HG03066 (cell line): ENCODE results near the gene ANXA8.
"Not testable (repeated sequence)": the region's sequence is repeated elsewhere in the genome, so short reads cannot be mapped to it uniquely, and the experiment has no call there.

ENCODE experiments used
- ATAC-seq: cut with Tn5 transposase; IDR thresholded peaks from one replicate; pipeline ENCODE4 v1.9.1; 2021; ENCODE audit warnings: low read depth; ENCODE audit not compliant: unreplicated experiment

The ANXA8 gene, protein sequence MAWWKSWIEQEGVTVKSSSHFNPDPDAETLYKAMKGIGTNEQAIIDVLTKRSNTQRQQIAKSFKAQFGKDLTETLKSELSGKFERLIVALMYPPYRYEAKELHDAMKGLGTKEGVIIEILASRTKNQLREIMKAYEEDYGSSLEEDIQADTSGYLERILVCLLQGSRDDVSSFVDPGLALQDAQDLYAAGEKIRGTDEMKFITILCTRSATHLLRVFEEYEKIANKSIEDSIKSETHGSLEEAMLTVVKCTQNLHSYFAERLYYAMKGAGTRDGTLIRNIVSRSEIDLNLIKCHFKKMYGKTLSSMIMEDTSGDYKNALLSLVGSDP

DNA sequence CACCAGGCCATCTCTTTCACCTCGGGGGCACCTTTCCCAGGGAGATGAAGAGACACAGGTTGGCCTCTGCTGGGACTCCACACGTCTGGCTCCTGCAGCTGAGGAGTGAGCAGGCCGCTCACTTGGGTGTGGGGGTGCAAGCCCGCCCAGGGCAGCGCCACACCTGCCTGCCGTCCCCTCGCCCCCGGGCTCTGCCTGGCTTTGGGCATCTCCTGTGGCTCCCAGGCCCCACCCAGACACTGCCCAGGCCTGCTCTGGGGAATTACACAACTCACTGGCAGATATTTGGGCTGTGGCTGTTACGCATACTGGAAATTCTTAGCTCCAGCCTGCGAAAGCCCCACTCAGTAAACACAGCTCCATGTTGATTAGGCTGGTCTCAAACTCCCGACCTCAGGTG lies at the start of gene ANXA8:
Gene ANXA8, minus strand, starts transcription at position 193 of the 400 bp plus-strand sequence. Its CDS starts 182 bp downstream, at position 11.
- not testable (repeated sequence) for ATAC-seq

- ATAC-seq = not testable (repeated sequence)
Observed at GRCh38 chr10:47523475-47523874, 39.6 kb upstream of the ANXA8 start, which contains the start of gene AGAP9. AGAP9 (minus strand) TSS chr10:47523638; CDS start chr10:47523526, 112 bp downstream.

DNA sequence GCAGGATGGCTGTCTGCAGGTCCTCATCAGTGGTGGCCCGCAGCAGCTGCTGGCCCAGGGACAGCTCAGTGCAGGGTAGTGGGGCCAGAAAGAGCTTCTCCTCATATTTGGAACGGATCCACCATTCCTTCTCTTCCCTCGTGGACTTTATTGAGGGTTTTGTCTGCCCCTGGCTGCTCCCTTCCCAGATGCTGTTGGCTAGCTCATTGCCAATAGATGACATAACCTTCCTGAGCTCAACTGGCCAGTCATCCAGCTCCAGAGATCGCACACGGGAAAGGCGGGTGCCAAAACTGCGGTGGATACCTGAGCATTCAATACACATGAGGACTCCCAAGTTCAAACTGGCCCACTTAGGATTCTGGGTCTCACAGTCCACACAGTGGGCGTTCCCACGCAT lies 18.4 kb upstream of the ANXA8 start:
- not testable (repeated sequence) for ATAC-seq

GRCh38 chr10:47494226-47494625 lies 10.3 kb upstream of the ANXA8 start:
- not testable (repeated sequence) for ATAC-seq

DNA sequence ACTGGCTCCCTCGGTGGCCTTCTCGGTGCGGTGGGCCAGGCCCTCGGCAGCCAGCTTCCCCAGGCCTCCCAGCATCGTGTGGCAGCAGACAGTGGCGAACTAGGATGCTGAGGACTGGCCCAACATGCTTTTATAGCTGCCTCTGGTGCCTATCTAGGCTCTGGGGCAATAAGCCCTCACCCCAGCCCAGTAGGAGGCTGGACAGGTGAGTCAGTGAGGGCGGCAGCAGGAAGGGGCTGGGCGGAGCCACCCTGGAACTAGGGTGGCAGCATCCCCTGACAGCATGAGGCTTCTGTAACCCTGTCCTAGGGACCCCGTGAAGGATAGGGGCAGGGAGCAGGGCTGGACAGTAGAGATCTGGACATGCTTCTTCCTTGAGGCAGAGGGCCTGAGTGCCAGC lies 7.7 kb upstream of the ANXA8 start, which contains the start of gene FAM25G:
Gene FAM25G, minus strand, starts transcription at position 101 of the 400 bp plus-strand sequence. Its CDS starts 26 bp downstream, at position 75.
- ATAC-seq = not testable (repeated sequence)

DNA sequence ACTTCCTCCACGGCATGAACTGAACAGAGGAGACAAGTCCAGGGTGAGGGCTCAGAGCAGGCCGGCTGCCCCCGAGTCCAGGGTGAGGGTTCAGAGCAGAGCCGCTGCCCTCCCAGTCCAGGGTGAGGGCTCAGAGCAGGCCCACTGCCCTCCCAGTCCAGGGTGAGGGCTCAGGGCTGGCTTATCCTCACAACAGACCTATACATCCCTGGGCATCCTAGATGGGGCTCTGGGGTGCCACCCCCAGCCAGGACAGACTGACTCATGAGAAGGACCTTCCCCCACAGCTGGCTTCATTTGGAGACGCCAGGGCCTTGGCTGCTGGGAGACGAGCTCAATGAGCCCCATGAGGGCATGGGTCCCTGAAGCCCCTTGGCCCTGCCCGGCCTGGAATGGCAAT lies 5.7 kb upstream of the ANXA8 start:
- not testable (repeated sequence) for ATAC-seq

GRCh38 chr10:47485943-47486342 lies 2.0 kb upstream of the ANXA8 start:
- ATAC-seq = not testable (repeated sequence)

- ATAC-seq = not testable (repeated sequence)
Observed at GRCh38 chr10:47484786-47485185, 871 bp upstream of the ANXA8 start.

- not testable (repeated sequence) for ATAC-seq
Observed at GRCh38 chr10:47482367-47482766, 1.5 kb downstream of the ANXA8 start.

DNA sequence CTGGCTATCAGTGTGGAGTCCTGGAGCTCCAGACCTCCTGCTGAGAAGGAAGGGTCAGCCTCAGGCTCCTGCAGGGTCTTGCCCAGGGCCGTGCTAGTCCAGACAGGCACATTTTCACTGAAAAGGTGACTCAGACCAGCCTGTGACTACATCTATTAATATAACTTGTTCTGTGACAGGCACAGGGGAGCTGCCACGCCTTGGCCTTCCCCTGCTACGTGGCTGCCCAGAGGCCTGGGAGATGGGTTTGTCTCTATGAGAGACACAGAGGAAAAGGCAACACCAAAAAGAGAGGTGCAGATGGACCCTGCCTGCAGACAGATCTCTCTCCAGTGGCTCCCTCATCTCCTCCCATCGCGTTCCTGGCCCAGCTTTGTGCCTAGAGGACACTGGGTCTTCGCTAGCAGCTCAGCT lies 2.1 kb downstream of the ANXA8 start:
- ATAC-seq = not testable (repeated sequence)

DNA sequence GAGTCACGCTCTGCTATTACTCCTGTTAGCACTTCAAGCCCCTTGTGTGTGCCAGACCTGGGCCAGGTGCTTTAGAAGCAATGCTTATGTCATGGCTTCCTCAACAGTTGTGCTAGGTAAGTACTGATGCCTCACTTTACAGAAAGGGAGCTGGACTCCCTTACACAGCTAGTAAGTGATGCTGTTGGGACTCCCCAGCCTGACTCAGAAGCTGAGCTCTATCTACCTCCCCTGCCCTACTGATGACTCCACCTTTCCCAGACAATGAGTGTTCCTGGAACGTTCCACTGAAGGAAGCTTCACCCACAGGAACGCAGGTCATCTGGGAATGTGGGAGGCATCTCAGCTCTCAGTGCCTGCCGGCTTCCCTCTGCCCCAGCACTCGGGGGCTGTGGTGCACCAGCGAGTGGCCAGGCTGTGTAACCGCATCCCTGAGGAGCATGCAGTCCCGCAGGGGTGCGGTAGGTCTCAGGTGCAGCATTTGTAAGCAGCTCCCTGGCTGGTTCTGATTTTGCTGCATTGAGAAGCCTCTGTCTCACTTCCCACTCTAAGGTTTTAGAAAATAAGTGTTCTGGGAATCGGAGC lies 2.6 kb downstream of the ANXA8 start:
- ATAC-seq = not testable (repeated sequence)

- not testable (repeated sequence) for ATAC-seq
Observed at GRCh38 chr10:47480133-47480532, 3.8 kb downstream of the ANXA8 start.

- ATAC-seq = not testable (repeated sequence)
Observed at GRCh38 chr10:47478114-47478513, 5.8 kb downstream of the ANXA8 start.

DNA sequence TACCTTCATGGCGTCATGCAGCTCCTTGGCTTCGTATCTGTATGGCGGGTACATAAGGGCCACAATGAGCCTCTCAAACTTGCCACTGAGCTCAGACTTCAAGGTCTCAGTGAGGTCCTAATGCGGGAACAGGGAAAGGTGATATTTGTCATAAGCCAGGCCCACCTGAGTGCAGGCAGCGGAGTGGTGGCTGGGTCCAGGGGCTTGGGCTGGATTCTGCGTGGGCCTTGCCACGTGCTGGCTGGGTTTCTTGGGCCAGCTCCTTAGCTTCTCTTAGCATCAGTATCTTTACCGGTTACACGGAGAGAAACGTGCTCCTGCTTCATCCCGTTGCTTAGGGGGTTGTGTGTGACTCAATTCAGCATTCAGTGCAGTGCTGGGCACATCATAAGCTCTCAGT lies 6.8 kb downstream of the ANXA8 start:
- ATAC-seq = not testable (repeated sequence)

DNA sequence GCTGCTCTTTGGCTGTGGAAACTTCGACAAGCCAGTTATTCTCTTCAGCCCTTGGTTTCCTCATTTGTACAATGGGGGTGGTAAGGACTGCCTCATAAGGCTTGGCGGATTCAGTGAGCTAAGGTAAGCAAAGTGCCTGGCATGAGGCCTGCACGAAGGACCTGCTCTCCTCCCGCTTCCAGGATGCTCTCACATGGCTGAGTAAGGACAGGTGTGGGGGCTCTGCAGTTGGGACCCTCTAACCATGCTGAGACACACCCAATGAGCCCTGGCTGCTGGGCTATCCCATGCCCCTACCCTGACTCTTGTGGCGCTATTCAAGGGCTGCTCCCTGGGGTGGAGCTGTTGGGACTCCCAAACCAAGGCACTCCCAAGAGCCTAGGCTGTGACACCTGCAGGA lies 8.8 kb downstream of the ANXA8 start:
- not testable (repeated sequence) for ATAC-seq

- not testable (repeated sequence) for ATAC-seq
Observed at GRCh38 chr10:47473516-47473915, 10.4 kb downstream of the ANXA8 start.

- ATAC-seq = not testable (repeated sequence)
Observed at GRCh38 chr10:47472647-47473046, 11.3 kb downstream of the ANXA8 start.

- ATAC-seq = not testable (repeated sequence)
Observed at GRCh38 chr10:47472072-47472471, 11.8 kb downstream of the ANXA8 start.

DNA sequence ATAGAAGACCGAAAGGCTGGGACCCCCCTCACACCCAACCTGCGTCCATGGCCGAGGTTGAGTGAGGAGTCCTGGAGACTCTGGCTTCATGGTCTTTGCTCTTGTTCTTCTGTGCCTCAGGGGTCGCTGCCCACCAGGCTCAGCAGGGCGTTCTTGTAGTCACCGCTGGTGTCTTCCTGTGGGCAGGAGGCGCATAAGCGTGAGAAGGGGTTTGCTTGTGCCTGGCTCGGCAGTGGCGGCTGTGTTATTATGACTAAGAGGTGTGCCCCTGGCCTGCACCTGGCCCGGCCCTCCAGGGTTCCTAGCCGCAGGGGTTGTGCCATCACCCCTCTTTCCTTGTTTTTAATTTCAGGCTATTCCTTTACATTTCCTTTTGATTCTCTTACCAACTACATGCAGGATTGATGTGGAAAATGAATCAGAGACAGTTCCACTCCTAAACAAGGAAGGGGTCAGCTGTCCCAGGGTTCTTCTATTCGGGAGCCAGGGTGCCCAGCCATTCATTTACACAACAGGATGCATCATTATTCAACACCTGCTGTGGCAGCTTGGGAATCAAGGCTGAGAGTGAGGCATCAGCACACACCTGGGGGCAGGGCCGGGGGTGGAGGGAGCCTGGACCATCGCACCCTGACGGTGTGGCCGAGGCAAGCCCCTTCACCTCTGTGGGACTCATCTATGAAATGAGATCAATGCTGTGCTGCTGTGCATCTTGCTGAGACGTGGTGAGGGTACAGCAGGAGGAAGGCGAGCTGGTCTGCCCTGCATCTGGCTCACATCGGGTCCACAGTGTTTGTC lies 15.0 kb downstream of the ANXA8 start:
- ATAC-seq = not testable (repeated sequence)

DNA sequence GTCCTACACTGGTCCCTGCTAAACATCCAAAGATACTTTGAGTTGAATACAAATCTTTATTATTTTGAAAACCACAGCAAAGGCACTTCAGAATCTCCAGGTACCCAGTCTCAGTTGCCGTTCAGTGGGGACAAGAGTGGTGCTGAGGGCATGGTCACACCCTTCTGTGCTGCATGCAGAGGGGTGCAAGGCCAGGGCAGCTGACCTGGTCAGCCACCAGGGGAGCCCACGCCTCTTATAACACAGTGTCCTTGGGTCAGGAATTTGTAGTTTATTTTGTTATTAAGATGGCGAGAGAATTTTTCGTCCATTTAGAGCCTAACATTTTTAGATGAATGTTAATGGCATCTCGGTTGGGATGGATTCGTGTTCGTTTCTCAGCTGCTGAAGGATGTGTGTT lies 16.0 kb downstream of the ANXA8 start:
- ATAC-seq = not testable (repeated sequence)

GRCh38 chr10:47467458-47467857 lies 16.5 kb downstream of the ANXA8 start:
- not testable (repeated sequence) for ATAC-seq
